ENCODE measurements around the gene ARHGAP24. TPM values are rescaled to one million over a fixed set of nuclear protein-coding genes. Genes with fewer than 3 reads are reported as not detected.

The ARHGAP24 gene
- total RNA-seq, 1 experiment from 2014 or later = 1.3 TPM

- Histone ChIP-seq H3K27ac (ENCODE audit: low read depth, low read length) (no peak overlapping the region), H2AFZ (ENCODE audit: low read depth, low read length, poor library complexity, severe bottlenecking) (no peak overlapping the region), H3K36me3 (ENCODE audit: control insufficient read depth in 1 of 2, insufficient read depth in 2 of 2, low read length in 2 of 2) (no peaks in the 10 kb centered on the region), H3K79me2 (ENCODE audit: insufficient read depth, low read length) (no peaks in the 10 kb centered on the region), H3K4me3 (replicated peaks in 1 of 2; ENCODE audit: low read depth in 1 of 2, low read length in 2 of 2) (no peak overlapping the region), H3K4me1 (ENCODE audit: control insufficient read depth in 1 of 2, insufficient read depth in 2 of 2, low read length in 2 of 2) (no peaks in the 10 kb centered on the region), H3K9me2 (ENCODE audit: insufficient read depth) (no peaks in the 10 kb centered on the region), H3K27me3 (ENCODE audit: insufficient read depth, low read length) (no peaks in the 10 kb centered on the region), H4K20me1 (ENCODE audit: insufficient read depth) (no peaks in the 10 kb centered on the region), H3K9ac (ENCODE audit: low read length) (no peak overlapping the region), H3K4me2 (ENCODE audit: low read length) (no peak overlapping the region), H3K9me3 (ENCODE audit: control insufficient read depth in 1 of 2, insufficient read depth in 1 of 2, low read depth in 1 of 2, low read length in 2 of 2) (no peaks in the 10 kb centered on the region)
- ChIA-PET RAD21 (ENCODE audit: low non-redundant PET in 1 of 2, low total read pairs in 2 of 2, uncharacterized antibody in 2 of 2, unreplicated experiment in 2 of 2) (no interaction called here), CTCF (no interaction called here), POLR2A (no interaction called here)
- DNase-seq (ENCODE audit: low read depth, low spot score) (no peak), ATAC-seq (no peak)
- intact Hi-C loops (cut with micrococcal nuclease) = no loop called here
- BruUV-seq (replicated peaks) = no TSS peak
- no peak for TF ChIP-seq YY1 (IDR thresholded peaks at IDR 0.05; ENCODE audit: extremely low read depth, insufficient replicate concordance, low read depth, low read length)
- no peak for TF ChIP-seq ZFX (IDR thresholded peaks at IDR 0.05)
- no peak for TF ChIP-seq REST (IDR thresholded peaks at IDR 0.05; ENCODE audit: low read depth)
- TF ChIP-seq TCF7L2 (IDR thresholded peaks at IDR 0.05; ENCODE audit: borderline replicate concordance, extremely low read depth, insufficient read depth, insufficient read length) = no peak
- no peak for TF ChIP-seq ZNF274 (IDR thresholded peaks at IDR 0.05; ENCODE audit: low read depth, low read length)
- TF ChIP-seq CBX3 (IDR thresholded peaks at IDR 0.05; ENCODE audit: low read depth) = no peak
Observed at GRCh38 chr4:85573270-85573669, 98.3 kb downstream of the ARHGAP24 start.

- ChIA-PET CTCF (interaction anchor here (1.3 kb wide), 1 partner anchor 170 kb away, joined by 3 read pairs; no protein-coding TSS in a partner anchor), RAD21 (ENCODE audit: low non-redundant PET in 1 of 2, low total read pairs in 2 of 2, uncharacterized antibody in 2 of 2, unreplicated experiment in 2 of 2) (no interaction called here), POLR2A (no interaction called here)
- DNase-seq (ENCODE audit: low read depth, low spot score) (no peak), ATAC-seq (no peak)
- Histone ChIP-seq H3K4me3 (replicated peaks in 1 of 2; ENCODE audit: low read depth in 1 of 2, low read length in 2 of 2) (no peak overlapping the region), H3K79me2 (ENCODE audit: insufficient read depth, low read length) (no peaks in the 10 kb centered on the region), H3K9ac (ENCODE audit: low read length) (no peak overlapping the region), H2AFZ (ENCODE audit: low read depth, low read length, poor library complexity, severe bottlenecking) (no peak overlapping the region), H3K27ac (ENCODE audit: low read depth, low read length) (no peak overlapping the region), H3K4me2 (ENCODE audit: low read length) (no peak overlapping the region), H3K36me3 (ENCODE audit: control insufficient read depth in 1 of 2, insufficient read depth in 2 of 2, low read length in 2 of 2) (no peaks in the 10 kb centered on the region), H3K27me3 (ENCODE audit: insufficient read depth, low read length) (no peaks in the 10 kb centered on the region), H4K20me1 (ENCODE audit: insufficient read depth) (no peaks in the 10 kb centered on the region), H3K9me3 (ENCODE audit: control insufficient read depth in 1 of 2, insufficient read depth in 1 of 2, low read depth in 1 of 2, low read length in 2 of 2) (no peaks in the 10 kb centered on the region), H3K4me1 (ENCODE audit: control insufficient read depth in 1 of 2, insufficient read depth in 2 of 2, low read length in 2 of 2) (no peaks in the 10 kb centered on the region), H3K9me2 (ENCODE audit: insufficient read depth) (no peaks in the 10 kb centered on the region)
- intact Hi-C loops (cut with micrococcal nuclease) = no loop called here
- no TSS peak for BruUV-seq (replicated peaks)
- TF ChIP-seq YY1 (IDR thresholded peaks at IDR 0.05; ENCODE audit: extremely low read depth, insufficient replicate concordance, low read depth, low read length) = no peak
- TF ChIP-seq ZFX (IDR thresholded peaks at IDR 0.05) = no peak
- TF ChIP-seq FOSL1 (IDR thresholded peaks at IDR 0.05; ENCODE audit: low read depth) = no peak
- no peak for TF ChIP-seq POLR2AphosphoS5 (IDR thresholded peaks at IDR 0.05; ENCODE audit: low read depth, low read length)
Observed at GRCh38 chr4:85577307-85577706, 102.4 kb downstream of the ARHGAP24 start.
